T-helper 1 cell treated with Interleukin-12 subunit alpha and Interleukin-12 subunit beta and Interleukin-4 antibody, amounts not matched to agents 30 μg/mL and 1 μg/mL, for 36 hours (primary cell): ENCODE results near the gene RBM6.
A peak's percentile ranks its signal among the peaks of the same experiment; 100 is the strongest.
"Not testable (repeated sequence)": the region's sequence is repeated elsewhere in the genome, so short reads cannot be mapped to it uniquely, and the experiment has no call there.

Experiments
- H3K27ac Mint-ChIP-seq: one replicate; pipeline ENCODE4 v1.8.0; 2021; ENCODE audit warnings: mild to moderate bottlenecking, mixed read lengths
- H3K27me3 Mint-ChIP-seq: one replicate; pipeline ENCODE4 v1.8.0; 2021; ENCODE audit warnings: low read depth, mixed read lengths
- H3K36me3 Mint-ChIP-seq: one replicate; pipeline ENCODE4 v1.8.0; 2021; ENCODE audit warnings: low read depth, mixed read lengths
- H3K4me1 Mint-ChIP-seq: one replicate; pipeline ENCODE4 v1.8.0; 2021; ENCODE audit warnings: low read depth, mixed read lengths
- H3K4me3 Mint-ChIP-seq: one replicate; pipeline ENCODE4 v1.8.0; 2021; ENCODE audit warnings: mild to moderate bottlenecking, moderate library complexity, mixed read lengths
- H3K9me3 Mint-ChIP-seq: one replicate; pipeline ENCODE4 v1.8.0; 2021; ENCODE audit warnings: mixed read lengths

Gene RBM6

GRCh38 chr3:49908373-49909199 is 31.4 kb upstream of the RBM6 start:
- no peak overlapping the region for H3K4me3 Mint-ChIP-seq

GRCh38 chr3:49910409-49911123 is 29.4 kb upstream of the RBM6 start:
- Mint-ChIP-seq H3K27me3 (no peaks in the 10 kb centered on the region), H3K27ac (no peak overlapping the region), H3K4me1 (peaks cover 14% of the 10 kb centered on the region)

More at GRCh38 chr3:49908373-49909199, 31.4 kb upstream of the RBM6 start:
- Mint-ChIP-seq H3K27ac (no peak overlapping the region), H3K27me3 (no peaks in the 10 kb centered on the region), H3K36me3 (peaks cover 14% of the 10 kb centered on the region), H3K4me1 (peaks cover 21% of the 10 kb centered on the region), H3K9me3 (no peaks in the 10 kb centered on the region)

GRCh38 chr3:49911124-49911420 is 28.9 kb upstream of the RBM6 start:
- no peaks in the 10 kb centered on the region for H3K27me3 Mint-ChIP-seq
- H3K4me3 Mint-ChIP-seq = no peak overlapping the region
- H3K27ac Mint-ChIP-seq = no peak overlapping the region
- peaks cover 10% of the 10 kb centered on the region for H3K36me3 Mint-ChIP-seq
- no peaks in the 10 kb centered on the region for H3K9me3 Mint-ChIP-seq
- peaks cover 9% of the 10 kb centered on the region for H3K4me1 Mint-ChIP-seq

More at GRCh38 chr3:49910409-49911123, 29.4 kb upstream of the RBM6 start:
- Mint-ChIP-seq H3K36me3 (peaks cover 12% of the 10 kb centered on the region), H3K4me3 (no peak overlapping the region), H3K9me3 (no peaks in the 10 kb centered on the region)

GRCh38 chr3:49911611-49912010 is 28.3 kb upstream of the RBM6 start:
- no peaks in the 10 kb centered on the region for H3K27me3 Mint-ChIP-seq
- H3K27ac Mint-ChIP-seq = no peak overlapping the region
- peaks cover 10% of the 10 kb centered on the region for H3K36me3 Mint-ChIP-seq
- H3K9me3 Mint-ChIP-seq = no peaks in the 10 kb centered on the region
- H3K4me1 Mint-ChIP-seq = peaks cover 4% of the 10 kb centered on the region
- H3K4me3 Mint-ChIP-seq = no peak overlapping the region

- Mint-ChIP-seq H3K4me3 (no peak overlapping the region), H3K9me3 (no peaks in the 10 kb centered on the region), H3K27ac (no peak overlapping the region), H3K36me3 (peaks cover 10% of the 10 kb centered on the region), H3K27me3 (no peaks in the 10 kb centered on the region), H3K4me1 (no peaks in the 10 kb centered on the region)
Observed at GRCh38 chr3:49912881-49913281, 27.1 kb upstream of the RBM6 start.

GRCh38 chr3:49914906-49915305 is 25.0 kb upstream of the RBM6 start:
- H3K27me3 Mint-ChIP-seq = no peaks in the 10 kb centered on the region
- H3K9me3 Mint-ChIP-seq = no peaks in the 10 kb centered on the region
- H3K4me1 Mint-ChIP-seq = no peaks in the 10 kb centered on the region
- peaks cover 9% of the 10 kb centered on the region for H3K36me3 Mint-ChIP-seq
- H3K27ac Mint-ChIP-seq = no peak overlapping the region
- no peak overlapping the region for H3K4me3 Mint-ChIP-seq

- Mint-ChIP-seq H3K27ac (no peak overlapping the region), H3K27me3 (no peaks in the 10 kb centered on the region), H3K36me3 (peaks cover 5% of the 10 kb centered on the region), H3K9me3 (no peaks in the 10 kb centered on the region), H3K4me3 (no peak overlapping the region), H3K4me1 (no peaks in the 10 kb centered on the region)
Observed at GRCh38 chr3:49916686-49917085, 23.3 kb upstream of the RBM6 start.

GRCh38 chr3:49917806-49918590 is 22.0 kb upstream of the RBM6 start:
- not testable (repeated sequence) for H3K36me3 Mint-ChIP-seq, H3K27me3 Mint-ChIP-seq, H3K9me3 Mint-ChIP-seq, H3K4me3 Mint-ChIP-seq, H3K27ac Mint-ChIP-seq, H3K4me1 Mint-ChIP-seq

- H3K4me1 Mint-ChIP-seq = peaks cover 10% of the 10 kb centered on the region
- H3K36me3 Mint-ChIP-seq = peaks cover 4% of the 10 kb centered on the region
- H3K27me3 Mint-ChIP-seq = no peaks in the 10 kb centered on the region
- no peak overlapping the region for H3K27ac Mint-ChIP-seq
- no peak overlapping the region for H3K4me3 Mint-ChIP-seq
- H3K9me3 Mint-ChIP-seq = no peaks in the 10 kb centered on the region
Observed at GRCh38 chr3:49924683-49925082, 15.3 kb upstream of the RBM6 start.

GRCh38 chr3:49925485-49925884 is 14.5 kb upstream of the RBM6 start:
- H3K9me3 Mint-ChIP-seq = no peaks in the 10 kb centered on the region
- H3K27ac Mint-ChIP-seq = no peak overlapping the region
- no peaks in the 10 kb centered on the region for H3K27me3 Mint-ChIP-seq
- peaks cover 4% of the 10 kb centered on the region for H3K36me3 Mint-ChIP-seq
- no peak overlapping the region for H3K4me3 Mint-ChIP-seq
- peaks cover 14% of the 10 kb centered on the region for H3K4me1 Mint-ChIP-seq

- H3K4me1 Mint-ChIP-seq = peaks cover 14% of the 10 kb centered on the region
- H3K4me3 Mint-ChIP-seq = no peak overlapping the region
- no peak overlapping the region for H3K27ac Mint-ChIP-seq
- peaks cover 4% of the 10 kb centered on the region for H3K36me3 Mint-ChIP-seq
- H3K9me3 Mint-ChIP-seq = no peaks in the 10 kb centered on the region
- no peaks in the 10 kb centered on the region for H3K27me3 Mint-ChIP-seq
Observed at GRCh38 chr3:49926117-49926728, 13.7 kb upstream of the RBM6 start.

- Mint-ChIP-seq H3K4me1 (peaks cover 14% of the 10 kb centered on the region), H3K27ac (no peak overlapping the region), H3K27me3 (no peaks in the 10 kb centered on the region), H3K4me3 (no peak overlapping the region), H3K36me3 (peaks cover 4% of the 10 kb centered on the region), H3K9me3 (no peaks in the 10 kb centered on the region)
Observed at GRCh38 chr3:49927798-49928197, 12.2 kb upstream of the RBM6 start.

GRCh38 chr3:49928481-49929017 is 11.4 kb upstream of the RBM6 start:
- Mint-ChIP-seq H3K9me3 (no peaks in the 10 kb centered on the region), H3K4me3 (peak overlapping the region; percentile 81), H3K27me3 (no peaks in the 10 kb centered on the region), H3K36me3 (peaks cover 4% of the 10 kb centered on the region), H3K4me1 (peaks cover 14% of the 10 kb centered on the region), H3K27ac (no peak overlapping the region)
